Activated T-helper 2 cell treated with anti-CD3 and anti-CD28 coated beads, Interferon-gamma antibody, Interleukin-2, Interleukin-4, amounts not matched to agents 10 μg/mL and 5 μg/mL and 100 μg/mL, durations not matched to agents 14 hours and 24 hours and 36 hours (primary cell): ENCODE data around the gene DUSP21. TPM values are rescaled to one million over a fixed set of nuclear protein-coding genes. Genes with fewer than 3 reads are reported as not detected.
"Not testable (repeated sequence)": the region's sequence is repeated elsewhere in the genome, so short reads cannot be mapped to it uniquely, and the experiment has no call there.

Experiments
- DNase-seq: peaks from one replicate; pipeline ENCODE4 v3.0.0; 2021; ENCODE audit warnings: low spot score
- H3K27ac Mint-ChIP-seq: one replicate; pipeline ENCODE4 v1.8.0; 2021; ENCODE audit warnings: mixed read lengths
- H3K27me3 Mint-ChIP-seq: one replicate; pipeline ENCODE4 v1.8.0; 2021; ENCODE audit warnings: low read depth, mixed read lengths
- H3K36me3 Mint-ChIP-seq: one replicate; pipeline ENCODE4 v1.8.0; 2021; ENCODE audit warnings: low read depth, mixed read lengths
- H3K4me1 Mint-ChIP-seq: one replicate; pipeline ENCODE4 v1.8.0; 2021; ENCODE audit warnings: low read depth, mixed read lengths
- H3K4me3 Mint-ChIP-seq: one replicate; pipeline ENCODE4 v1.8.0; 2021; ENCODE audit warnings: low read depth, mild to moderate bottlenecking, moderate library complexity, mixed read lengths
- H3K9me3 Mint-ChIP-seq: one replicate; pipeline ENCODE4 v1.8.0; 2021; ENCODE audit warnings: mixed read lengths
- intact Hi-C: fragments of 100-400 bp; cut with micrococcal nuclease; formaldehyde crosslinking; loops from one replicate; pipeline ENCODE4 v1.15.1; 2023
- total RNA-seq: library from RNA; stranded (reverse); gene quantifications from 2 replicates; pipeline ENCODE4 v1.2.3, GENCODE V29; 2022

The DUSP21 gene
- not detected in 2 replicates for total RNA-seq

- DNase-seq: no peak
- Mint-ChIP-seq H3K4me3 (no peak within 1 kb of the TSS), H3K27ac (no peak within 1 kb of the TSS), H3K4me1 (no peaks in the 10 kb centered on the region), H3K36me3 (no peaks in the 10 kb centered on the region), H3K27me3 (no peaks in the 10 kb centered on the region), H3K9me3 (no peaks in the 10 kb centered on the region)
- intact Hi-C loops: no loop called here
Observed at GRCh38 chrX:44843753-44844152, at the start of gene DUSP21. Gene DUSP21 (plus strand): TSS chrX:44844021. CDS start chrX:44844133, 112 bp downstream.

GRCh38 chrX:44795945-44796450 is 47.8 kb upstream of the DUSP21 start:
- H3K36me3 Mint-ChIP-seq: no peaks in the 10 kb centered on the region
- no peaks in the 10 kb centered on the region for H3K4me1 Mint-ChIP-seq
- H3K9me3 Mint-ChIP-seq: no peaks in the 10 kb centered on the region
- intact Hi-C loops: no loop called here
- no peak overlapping the region for H3K4me3 Mint-ChIP-seq
- H3K27ac Mint-ChIP-seq: no peak overlapping the region
- H3K27me3 Mint-ChIP-seq: no peaks in the 10 kb centered on the region
- DNase-seq: no peak

GRCh38 chrX:44802613-44803012 is 41.2 kb upstream of the DUSP21 start:
- DNase-seq: no peak
- intact Hi-C loops: no loop called here
- Mint-ChIP-seq H3K27me3 (no peaks in the 10 kb centered on the region), H3K4me1 (no peaks in the 10 kb centered on the region), H3K9me3 (no peaks in the 10 kb centered on the region), H3K27ac (no peak overlapping the region), H3K4me3 (no peak overlapping the region), H3K36me3 (no peaks in the 10 kb centered on the region)

GRCh38 chrX:44815681-44816080 is 28.1 kb upstream of the DUSP21 start:
- no peak for DNase-seq
- no peaks in the 10 kb centered on the region for H3K4me1 Mint-ChIP-seq

GRCh38 chrX:44816367-44816766 is 27.5 kb upstream of the DUSP21 start:
- no peaks in the 10 kb centered on the region for H3K27me3 Mint-ChIP-seq
- no peaks in the 10 kb centered on the region for H3K36me3 Mint-ChIP-seq
- intact Hi-C loops: no loop called here
- no peaks in the 10 kb centered on the region for H3K9me3 Mint-ChIP-seq
- DNase-seq: no peak
- no peak overlapping the region for H3K4me3 Mint-ChIP-seq
- no peak overlapping the region for H3K27ac Mint-ChIP-seq
- no peaks in the 10 kb centered on the region for H3K4me1 Mint-ChIP-seq

More at GRCh38 chrX:44815681-44816080, 28.1 kb upstream of the DUSP21 start:
- Mint-ChIP-seq H3K27ac (no peak overlapping the region), H3K4me3 (no peak overlapping the region), H3K36me3 (no peaks in the 10 kb centered on the region), H3K27me3 (no peaks in the 10 kb centered on the region), H3K9me3 (no peaks in the 10 kb centered on the region)
- intact Hi-C loops: no loop called here

- Mint-ChIP-seq H3K9me3 (peaks cover 3% of the 10 kb centered on the region), H3K4me1 (no peaks in the 10 kb centered on the region), H3K27ac (no peak overlapping the region), H3K27me3 (no peaks in the 10 kb centered on the region), H3K4me3 (no peak overlapping the region), H3K36me3 (no peaks in the 10 kb centered on the region)
- intact Hi-C loops: no loop called here
- no peak for DNase-seq
Observed at GRCh38 chrX:44817029-44817428, 26.8 kb upstream of the DUSP21 start.

GRCh38 chrX:44822601-44823000 is 21.2 kb upstream of the DUSP21 start:
- H3K36me3 Mint-ChIP-seq: no peaks in the 10 kb centered on the region
- peaks cover 6% of the 10 kb centered on the region for H3K9me3 Mint-ChIP-seq
- intact Hi-C loops: no loop called here
- H3K27ac Mint-ChIP-seq: no peak overlapping the region
- H3K4me1 Mint-ChIP-seq: no peaks in the 10 kb centered on the region
- DNase-seq: no peak
- no peaks in the 10 kb centered on the region for H3K27me3 Mint-ChIP-seq
- H3K4me3 Mint-ChIP-seq: no peak overlapping the region

- H3K36me3 Mint-ChIP-seq, H3K27ac Mint-ChIP-seq, DNase-seq, H3K27me3 Mint-ChIP-seq, H3K4me1 Mint-ChIP-seq, H3K4me3 Mint-ChIP-seq, intact Hi-C loops, H3K9me3 Mint-ChIP-seq: not testable (repeated sequence)
Observed at GRCh38 chrX:44823193-44823592, 20.6 kb upstream of the DUSP21 start.

GRCh38 chrX:44828008-44828605 is 15.7 kb upstream of the DUSP21 start:
- Mint-ChIP-seq H3K4me1 (no peaks in the 10 kb centered on the region), H3K27ac (no peak overlapping the region), H3K27me3 (no peaks in the 10 kb centered on the region), H3K36me3 (no peaks in the 10 kb centered on the region), H3K4me3 (no peak overlapping the region), H3K9me3 (no peaks in the 10 kb centered on the region)
- intact Hi-C loops: no loop called here
- DNase-seq: no peak

GRCh38 chrX:44829832-44830231 is 14.0 kb upstream of the DUSP21 start:
- Mint-ChIP-seq H3K4me3 (no peak overlapping the region), H3K27me3 (no peaks in the 10 kb centered on the region), H3K9me3 (no peaks in the 10 kb centered on the region), H3K36me3 (no peaks in the 10 kb centered on the region), H3K4me1 (no peaks in the 10 kb centered on the region), H3K27ac (no peak overlapping the region)
- intact Hi-C loops: no loop called here
- no peak for DNase-seq

- Mint-ChIP-seq H3K27me3 (no peaks in the 10 kb centered on the region), H3K27ac (no peak overlapping the region), H3K4me3 (no peak overlapping the region), H3K9me3 (no peaks in the 10 kb centered on the region), H3K36me3 (no peaks in the 10 kb centered on the region), H3K4me1 (no peaks in the 10 kb centered on the region)
- intact Hi-C loops: no loop called here
- no peak for DNase-seq
Observed at GRCh38 chrX:44842550-44843317, 1.1 kb upstream of the DUSP21 start.

- intact Hi-C loops: no loop called here
- DNase-seq: no peak
- Mint-ChIP-seq H3K9me3 (no peaks in the 10 kb centered on the region), H3K27ac (no peak overlapping the region), H3K36me3 (no peaks in the 10 kb centered on the region), H3K4me3 (no peak overlapping the region), H3K4me1 (no peaks in the 10 kb centered on the region), H3K27me3 (no peaks in the 10 kb centered on the region)
Observed at GRCh38 chrX:44843318-44843702, 511 bp upstream of the DUSP21 start.

GRCh38 chrX:44844204-44844603 is 383 bp downstream of the DUSP21 start:
- no peak for DNase-seq
- Mint-ChIP-seq H3K27me3 (no peaks in the 10 kb centered on the region), H3K4me3 (no peak overlapping the region), H3K9me3 (no peaks in the 10 kb centered on the region), H3K36me3 (no peaks in the 10 kb centered on the region), H3K4me1 (no peaks in the 10 kb centered on the region), H3K27ac (no peak overlapping the region)
- intact Hi-C loops: no loop called here
